ES-I3 (cell line): ENCODE results near the gene SBK2.

Experiments
- H3K36me3 ChIP-seq: 2 replicates; pipeline ENCODE4 v1.6.1; 2013; ENCODE audit warnings: mild to moderate bottlenecking, low read length, control low read depth, moderate library complexity; ENCODE audit not compliant: insufficient read depth
- H3K4me1 ChIP-seq: 2 replicates; pipeline ENCODE4 v1.6.1; 2013; ENCODE audit warnings: mild to moderate bottlenecking, control low read depth, low read length; ENCODE audit not compliant: insufficient read depth
- H3K9ac ChIP-seq: 2 replicates; pipeline ENCODE4 v1.6.1; 2013; ENCODE audit warnings: low read depth, mild to moderate bottlenecking, low read length, moderate library complexity
- H3K9me3 ChIP-seq: 2 replicates; pipeline ENCODE4 v1.6.1; 2013; ENCODE audit warnings: mild to moderate bottlenecking, low read length, moderate library complexity; ENCODE audit not compliant: control insufficient read depth, insufficient read depth

Gene SBK2

DNA sequence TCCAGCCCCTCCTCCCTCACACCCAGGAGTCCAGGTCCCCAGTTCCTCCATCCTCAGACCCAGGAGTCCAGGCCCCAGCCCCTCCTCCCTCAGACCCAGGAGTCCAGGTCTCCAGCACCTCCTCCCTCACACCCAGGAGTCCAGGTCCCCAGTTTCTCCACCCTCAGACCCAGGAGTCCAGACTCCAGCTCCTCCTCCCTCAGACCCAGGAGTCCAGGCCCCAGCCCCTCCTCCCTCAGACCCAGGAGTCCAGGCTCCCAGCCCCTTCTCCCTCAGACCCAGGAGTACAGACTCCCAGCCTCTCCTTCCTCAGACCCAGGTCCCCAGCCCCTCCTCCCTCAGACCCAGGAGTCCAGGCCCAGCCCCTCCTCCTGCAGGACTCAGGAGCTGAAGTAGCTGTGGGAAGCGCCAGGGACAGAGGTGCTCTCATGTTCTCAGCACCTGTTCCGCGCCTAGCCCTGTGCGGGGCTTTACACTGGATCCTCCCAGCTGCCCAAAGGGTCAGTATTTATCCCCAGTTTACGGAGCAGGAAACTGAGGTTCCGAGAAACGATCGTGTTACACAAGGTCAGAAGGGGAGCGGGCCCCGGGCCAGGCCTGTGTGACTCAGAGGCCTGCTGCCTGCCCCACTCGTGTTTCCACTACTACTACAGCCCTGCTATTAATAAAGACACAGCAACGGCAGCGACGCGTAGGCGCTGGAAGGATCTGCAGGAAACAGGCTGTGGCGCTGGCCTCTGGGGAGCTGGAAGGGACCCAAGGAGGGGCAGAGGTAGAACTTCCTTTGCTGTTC lies 10.1 kb upstream of the SBK2 start:
- Histone ChIP-seq H3K4me1 (peaks cover 34% of the 10 kb centered on the region; the same call in 1 of the 2 replicates), H3K36me3 (no peaks in the 10 kb centered on the region; the same call in 1 of the 2 replicates), H3K9me3 (no peaks in the 10 kb centered on the region), H3K9ac (no peak overlapping the region)

DNA sequence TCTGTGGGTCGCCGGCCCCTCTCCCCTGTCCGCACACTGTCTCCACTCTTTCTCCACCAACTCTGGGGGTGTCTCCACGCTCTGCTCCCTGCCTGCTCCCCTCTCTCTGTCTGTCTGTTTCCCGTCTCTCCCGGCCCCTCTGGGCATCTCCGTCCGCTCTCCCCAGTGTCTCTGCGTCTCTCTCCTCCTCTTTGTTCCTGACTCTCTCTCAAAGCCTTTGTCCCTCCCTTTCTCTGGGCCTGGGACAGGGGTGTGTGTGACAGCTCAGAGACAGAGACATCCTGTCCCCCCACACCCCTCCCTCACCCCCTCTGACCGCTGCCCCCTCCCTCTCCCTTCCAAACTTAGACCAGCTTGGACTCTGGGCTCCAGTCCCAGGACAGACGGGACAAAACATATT lies 9.1 kb upstream of the SBK2 start:
- Histone ChIP-seq H3K36me3 (no peaks in the 10 kb centered on the region; the same call in 1 of the 2 replicates), H3K9ac (peak overlapping the region; percentile 22; the same call in 1 of the 2 replicates)

DNA sequence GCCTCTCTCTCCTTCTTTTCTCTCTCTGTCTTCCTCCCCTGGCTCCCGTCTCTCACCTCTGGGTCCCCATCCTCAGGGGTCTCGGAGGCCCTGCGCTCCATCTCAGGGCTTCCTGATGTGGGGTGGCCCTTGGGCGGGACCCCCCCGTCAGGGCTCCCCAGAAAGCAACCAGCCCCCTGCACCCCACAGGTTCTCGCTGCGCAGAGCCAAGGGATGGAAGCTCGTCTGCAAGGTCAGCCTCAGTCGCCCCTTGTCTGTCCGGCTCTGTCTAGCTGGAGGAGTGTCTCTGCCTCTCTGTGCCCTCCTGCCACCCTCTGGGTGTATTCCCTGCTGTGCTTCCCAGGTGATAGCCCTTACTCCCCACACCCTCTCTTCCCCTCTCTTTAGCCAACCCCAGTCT lies 8.5 kb upstream of the SBK2 start, which contains the start of gene SBK3:
Gene SBK3, minus strand, starts transcription at position 101 of the 400 bp plus-strand sequence. Its CDS starts 0 bp downstream, at position 101.
- H3K36me3 ChIP-seq, result no peaks in the 10 kb centered on the region; the same call in 1 of the 2 replicates
- H3K4me1 ChIP-seq, result peaks cover 29% of the 10 kb centered on the region; the same call in 1 of the 2 replicates
- peak within 1 kb of the TSS; percentile 22; the same call in 1 of the 2 replicates for H3K9ac ChIP-seq
- no peaks in the 10 kb centered on the region for H3K9me3 ChIP-seq

More for the DNA sequence above, 9.1 kb upstream of the SBK2 start:
- Histone ChIP-seq H3K4me1 (peaks cover 34% of the 10 kb centered on the region; the same call in 1 of the 2 replicates), H3K9me3 (no peaks in the 10 kb centered on the region)

DNA sequence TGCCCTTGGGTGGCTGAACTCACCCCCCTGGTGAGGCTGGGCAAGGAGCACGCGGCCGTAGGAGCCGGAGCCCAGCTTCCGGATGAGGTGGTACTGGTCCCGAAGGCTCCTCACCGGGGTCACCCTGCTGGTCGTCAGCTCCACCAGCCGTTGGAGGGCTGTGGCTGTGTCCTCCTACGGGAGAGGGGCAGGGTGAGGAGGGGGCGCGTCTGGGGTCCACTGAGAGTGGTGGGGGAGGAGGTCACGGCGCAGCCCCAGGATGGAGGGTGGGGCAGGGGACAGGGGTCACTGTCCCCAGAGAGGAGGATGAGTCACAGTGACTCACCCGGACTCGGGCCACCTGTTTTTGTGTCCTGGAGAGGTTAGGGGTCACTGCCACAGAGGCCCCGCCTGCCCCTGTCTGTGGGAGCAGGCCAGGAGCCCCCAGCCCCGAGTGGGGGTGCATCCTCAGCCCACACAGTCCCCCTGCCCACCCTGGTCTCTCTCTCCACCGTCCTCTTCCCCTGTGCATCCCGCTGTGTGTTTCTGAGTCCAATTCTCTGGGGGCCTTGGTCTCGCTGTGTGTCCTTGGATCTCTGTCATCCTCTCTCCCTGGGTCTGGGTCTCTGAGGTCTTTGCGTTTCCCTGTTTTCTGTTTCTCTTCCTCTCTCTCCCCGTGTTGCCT lies 8.0 kb upstream of the SBK2 start:
- Histone ChIP-seq H3K4me1 (peaks cover 29% of the 10 kb centered on the region; the same call in 1 of the 2 replicates), H3K36me3 (no peaks in the 10 kb centered on the region; the same call in 1 of the 2 replicates), H3K9me3 (no peaks in the 10 kb centered on the region), H3K9ac (no peak overlapping the region)

DNA sequence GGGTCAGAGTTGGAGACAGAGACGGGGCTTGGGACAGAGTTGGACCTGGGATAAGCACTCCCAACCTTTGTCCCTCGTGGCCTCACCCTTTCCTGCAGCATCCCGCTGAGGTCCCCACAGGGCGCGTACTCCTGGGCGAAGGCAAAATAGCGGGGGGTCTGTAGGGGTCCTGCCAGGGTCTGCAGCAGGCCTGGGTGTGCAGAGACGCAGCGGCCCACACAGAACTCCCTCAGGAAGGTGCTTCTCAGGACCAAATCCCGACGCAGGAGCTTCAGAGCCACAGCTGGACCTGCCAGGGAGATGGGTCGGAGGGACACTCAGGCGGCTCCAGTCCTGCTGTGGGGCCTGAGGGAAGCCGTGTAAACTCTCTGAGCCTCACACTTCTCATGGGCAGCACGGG lies 7.1 kb upstream of the SBK2 start:
- Histone ChIP-seq H3K4me1 (peaks cover 29% of the 10 kb centered on the region; the same call in 1 of the 2 replicates), H3K9ac (no peak overlapping the region), H3K9me3 (no peaks in the 10 kb centered on the region), H3K36me3 (no peaks in the 10 kb centered on the region; the same call in 1 of the 2 replicates)

DNA sequence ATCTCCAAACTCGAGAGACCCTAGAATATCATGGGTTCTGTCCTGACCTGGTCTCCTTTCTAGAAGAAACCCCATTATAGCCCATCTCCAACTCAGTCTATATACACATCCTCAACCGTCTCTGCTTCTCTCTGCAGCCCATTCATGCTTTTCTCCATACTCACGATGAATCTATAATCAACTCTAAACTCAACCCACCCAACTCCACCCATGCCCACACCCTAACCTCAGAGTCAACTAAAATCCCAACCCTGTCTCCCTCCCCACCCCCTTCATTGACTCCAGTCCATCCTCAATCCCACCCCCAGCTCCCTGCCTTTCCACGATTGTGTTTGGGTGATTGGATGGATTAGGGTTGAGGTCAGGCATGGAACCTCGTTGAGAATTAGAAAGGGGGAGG lies 6.6 kb upstream of the SBK2 start:
- no peaks in the 10 kb centered on the region for H3K9me3 ChIP-seq
- H3K36me3 ChIP-seq, result no peaks in the 10 kb centered on the region; the same call in 1 of the 2 replicates
- no peak overlapping the region for H3K9ac ChIP-seq
- H3K4me1 ChIP-seq, result peaks cover 29% of the 10 kb centered on the region; the same call in 1 of the 2 replicates

DNA sequence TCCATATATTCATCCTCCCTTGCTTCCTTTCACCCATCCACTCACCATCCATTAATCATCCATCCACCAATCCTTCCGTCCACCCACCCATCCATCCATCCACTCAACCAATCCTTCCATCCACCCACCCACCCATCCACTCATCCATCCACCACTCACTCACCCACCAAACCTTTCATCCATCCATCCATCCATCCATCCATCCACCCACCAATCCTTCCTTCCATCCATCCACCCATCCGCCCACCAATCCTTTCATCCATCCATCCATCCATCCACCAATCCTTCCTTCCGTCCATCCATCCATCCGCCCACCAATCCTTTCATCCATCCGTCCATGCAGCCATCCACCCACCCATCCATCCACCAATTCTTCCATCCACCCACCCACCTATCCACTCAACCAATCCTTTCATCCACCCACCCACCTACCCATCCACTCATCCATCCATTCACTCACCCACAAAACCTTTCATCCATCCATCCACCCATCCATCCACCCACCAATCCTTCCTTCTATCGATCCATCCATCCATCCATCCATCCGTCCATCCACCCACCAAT lies 5.4 kb upstream of the SBK2 start:
- H3K4me1 ChIP-seq, result peaks cover 26% of the 10 kb centered on the region; the same call in 1 of the 2 replicates
- no peaks in the 10 kb centered on the region; the same call in 1 of the 2 replicates for H3K36me3 ChIP-seq
- H3K9ac ChIP-seq, result no peak overlapping the region
- no peaks in the 10 kb centered on the region for H3K9me3 ChIP-seq

DNA sequence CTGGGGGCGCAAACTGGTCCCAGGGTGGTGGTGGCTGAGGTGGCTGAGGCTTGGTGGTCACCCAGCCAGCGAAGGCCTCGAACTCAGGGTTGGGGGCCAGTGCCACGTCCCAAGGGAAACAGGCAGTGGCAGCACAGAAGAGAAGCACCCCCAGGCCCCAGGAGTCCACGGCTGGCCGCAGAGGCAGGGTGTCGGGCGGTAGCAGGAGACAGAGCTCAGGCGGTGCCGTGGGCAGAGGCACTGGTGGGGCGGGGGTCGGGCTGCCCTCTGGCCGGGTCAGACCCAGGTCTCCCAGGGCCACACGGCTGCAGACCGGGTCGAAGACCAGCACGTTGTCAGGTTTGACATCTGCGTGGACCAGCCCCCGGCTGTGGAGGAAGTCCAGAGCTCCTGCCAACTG lies 4.2 kb upstream of the SBK2 start:
- Histone ChIP-seq H3K36me3 (no peaks in the 10 kb centered on the region; the same call in 1 of the 2 replicates), H3K9me3 (no peaks in the 10 kb centered on the region), H3K4me1 (peaks cover 19% of the 10 kb centered on the region; the same call in 1 of the 2 replicates), H3K9ac (no peak overlapping the region)

DNA sequence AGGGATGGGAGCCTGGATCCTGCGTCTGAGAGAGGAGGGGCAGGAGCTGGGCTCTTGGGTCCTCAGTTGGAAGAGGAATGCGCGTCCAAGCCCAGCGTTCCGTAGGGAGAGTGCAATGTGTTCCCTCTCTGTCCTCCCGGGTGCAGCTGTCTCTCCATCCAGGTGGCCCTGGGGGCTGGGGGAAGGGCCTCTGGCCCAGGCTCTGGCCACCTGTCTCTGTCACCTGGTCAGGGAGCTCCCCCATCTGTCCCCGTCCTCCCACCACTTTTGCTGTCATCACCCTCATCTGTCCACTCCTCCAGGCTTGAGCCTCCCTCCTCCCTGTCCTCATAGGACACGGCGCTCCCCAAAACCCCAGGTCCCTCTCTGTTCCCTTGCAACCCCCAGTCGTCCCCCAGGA lies 3.7 kb upstream of the SBK2 start:
- Histone ChIP-seq H3K4me1 (peaks cover 14% of the 10 kb centered on the region; the same call in 1 of the 2 replicates), H3K9me3 (no peaks in the 10 kb centered on the region), H3K9ac (no peak overlapping the region), H3K36me3 (peaks cover 1% of the 10 kb centered on the region)

DNA sequence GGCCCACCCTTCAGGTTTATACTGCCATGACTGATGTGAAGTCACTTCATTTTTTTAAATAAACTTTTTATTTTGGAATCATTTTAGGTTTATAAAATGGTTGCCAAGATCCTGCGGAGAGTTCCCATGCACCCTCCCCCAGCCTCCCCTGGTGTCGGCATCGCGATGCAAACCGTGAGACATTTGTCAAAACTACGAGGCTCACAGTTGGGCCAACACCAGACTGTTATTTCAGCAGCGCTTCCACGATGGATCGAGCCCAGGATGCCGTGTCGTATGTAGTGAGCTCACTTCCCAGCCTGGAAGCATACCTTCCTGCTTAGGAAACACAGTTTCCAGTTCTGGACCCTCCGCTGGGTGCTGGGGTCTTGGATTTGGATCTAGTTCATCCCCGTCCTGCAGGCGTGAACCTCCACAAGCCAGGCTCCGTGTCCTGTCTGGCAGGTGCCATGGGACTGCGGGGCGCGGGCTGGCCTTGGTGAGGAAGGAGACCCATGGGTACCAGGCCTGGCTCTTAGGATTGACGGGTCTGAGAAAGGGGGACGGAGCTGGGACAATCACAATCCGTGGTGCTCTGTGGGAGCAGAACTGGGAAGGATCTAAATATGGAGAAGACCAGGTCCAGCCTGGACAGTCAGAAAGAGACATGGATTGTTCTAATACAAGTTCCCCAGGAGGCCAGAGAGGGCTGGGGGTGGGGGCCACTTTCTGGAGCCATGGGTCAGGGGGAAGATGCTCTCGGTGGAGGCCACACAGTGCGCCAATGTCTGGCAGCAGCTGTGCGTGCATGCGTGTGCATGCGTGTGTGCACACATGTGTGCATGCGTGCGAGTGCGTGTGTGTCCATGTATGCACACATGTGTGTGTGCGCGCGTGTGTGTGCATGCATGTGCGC lies 2.4 kb upstream of the SBK2 start:
- Histone ChIP-seq H3K4me1 (peaks cover 6% of the 10 kb centered on the region; the same call in 1 of the 2 replicates), H3K9me3 (no peaks in the 10 kb centered on the region), H3K36me3 (peaks cover 2% of the 10 kb centered on the region), H3K9ac (no peak overlapping the region)

DNA sequence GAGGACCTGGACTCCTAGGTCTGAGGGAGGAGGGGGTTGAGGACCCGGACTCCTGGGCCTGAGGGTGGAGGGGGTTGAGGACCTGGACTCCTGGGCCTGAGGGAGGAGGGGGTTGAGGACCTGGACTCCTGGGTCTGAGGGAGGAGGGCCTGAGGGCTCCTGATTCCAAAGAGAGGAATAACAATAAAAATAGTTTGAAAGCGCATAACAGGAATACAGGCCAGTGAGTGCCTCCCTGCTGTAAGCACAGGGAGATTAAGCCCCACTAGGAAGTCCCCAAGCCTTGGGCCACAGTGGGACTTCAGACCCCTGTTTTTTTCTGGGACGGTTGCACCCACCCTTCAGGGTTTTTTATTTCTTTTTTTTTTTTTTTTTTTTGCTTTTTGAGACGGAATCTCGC lies 1.2 kb upstream of the SBK2 start:
- Histone ChIP-seq H3K9ac (peak overlapping the region; percentile 9; the same call in 1 of the 2 replicates), H3K4me1 (peaks cover 6% of the 10 kb centered on the region; the same call in 1 of the 2 replicates), H3K36me3 (peaks cover 2% of the 10 kb centered on the region; the same call in 1 of the 2 replicates), H3K9me3 (no peaks in the 10 kb centered on the region)

DNA sequence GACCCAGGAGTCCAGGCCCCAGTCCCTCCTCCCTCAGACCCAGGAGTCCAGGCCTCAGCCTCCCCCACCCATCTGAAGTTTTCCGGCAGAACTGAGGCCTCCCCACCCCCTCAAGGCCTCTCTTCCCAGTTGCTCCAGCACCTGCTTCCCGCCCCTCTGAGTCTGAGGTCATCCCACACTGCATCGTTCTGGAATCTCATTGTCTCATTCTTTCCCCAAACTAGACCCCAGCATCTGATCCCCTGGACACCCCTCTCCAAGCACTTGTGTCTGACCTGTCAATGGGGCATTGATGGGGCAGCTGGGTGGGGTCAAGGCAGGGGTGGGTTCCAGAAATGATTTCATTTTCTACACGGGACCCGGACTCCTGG lies 793 bp upstream of the SBK2 start:
- Histone ChIP-seq H3K36me3 (peaks cover 2% of the 10 kb centered on the region; the same call in 1 of the 2 replicates), H3K9me3 (no peaks in the 10 kb centered on the region), H3K4me1 (peaks cover 6% of the 10 kb centered on the region; the same call in 1 of the 2 replicates), H3K9ac (peak overlapping the region; percentile 9; the same call in 1 of the 2 replicates)

DNA sequence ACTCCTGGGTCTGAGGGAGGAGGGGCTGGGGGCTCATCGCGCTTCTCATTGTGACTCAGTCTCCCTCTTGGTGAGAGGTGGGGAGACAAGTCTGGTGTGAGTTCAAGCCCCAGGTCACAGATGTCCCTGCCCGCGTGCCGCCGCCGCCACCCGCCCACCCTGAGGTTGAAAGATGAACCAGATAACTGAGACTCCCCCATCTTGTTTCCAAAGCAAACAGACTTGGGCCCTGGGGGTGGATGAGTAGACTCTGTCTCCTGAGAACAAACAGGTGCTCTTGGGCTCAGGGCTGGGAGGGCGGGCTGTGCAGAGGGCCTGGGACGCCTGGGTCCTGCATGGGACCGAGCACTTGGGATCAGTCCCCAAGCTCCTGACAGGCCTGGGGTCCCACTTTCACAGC lies 567 bp downstream of the SBK2 start:
- Histone ChIP-seq H3K4me1 (peaks cover 6% of the 10 kb centered on the region; the same call in 1 of the 2 replicates), H3K9me3 (no peaks in the 10 kb centered on the region), H3K9ac (peak overlapping the region; percentile 44; the same call in 1 of the 2 replicates), H3K36me3 (peaks cover 2% of the 10 kb centered on the region; the same call in 1 of the 2 replicates)
